C4-2B (cell line): ENCODE data around the gene PLBD2.

ENCODE experiments used
- CTCF ChIP-seq: fragments of 450-650 bp; conservative IDR thresholded peaks from 2 replicates; pipeline ENCODE4 v1.5.1; 2017; ENCODE audit warnings: mild to moderate bottlenecking
- ZFX ChIP-seq: fragments of 450-650 bp; IDR thresholded peaks from 2 replicates; pipeline ENCODE4 v1.6.1; 2017

- TF ChIP-seq CTCF: no peak
- no peak for TF ChIP-seq ZFX
These were observed 56.2 kb downstream of the PLBD2 start for GRCh38 chr12:113414519-113415038.
